HCT116 (cell line): ENCODE results near the gene ANO2.

Experiments used
- CTCF ChIP-seq, 3 experiments: fragments of 200-600 bp in 1 of 3; sonication (generic) in 1 of 3; IDR thresholded peaks in 2 of 3; conservative IDR thresholded peaks in 1 of 3; 2 replicates each; pipeline ENCODE4 v1.5.1; 2012 to 2017; ENCODE audit warnings: low read depth in 2 of 3, low read length in 2 of 3, antibody characterized with exemption in 1 of 3, borderline replicate concordance in 1 of 3, control low read depth in 1 of 3, mild to moderate bottlenecking in 1 of 3, mixed read lengths in 1 of 3, mixed run types in 1 of 3, moderate library complexity in 1 of 3; ENCODE audit not compliant: insufficient read depth in 1 of 3
- EZH2 ChIP-seq: fragments of 200-600 bp; sonication (generic); IDR thresholded peaks from 2 replicates; pipeline ENCODE4 v1.6.1; 2017; ENCODE audit warnings: antibody characterized with exemption, mixed run types
- POLR2A ChIP-seq: IDR thresholded peaks from 2 replicates; pipeline ENCODE4 v1.7.0; 2011; ENCODE audit warnings: borderline replicate concordance; ENCODE audit not compliant: insufficient read depth, insufficient read length; ENCODE audit errors: extremely low read depth
- ZNF274 ChIP-seq: fragments of 200-500 bp; sonication (Bioruptor generic); IDR thresholded peaks from 2 replicates; pipeline ENCODE4 v1.6.1; 2014; ENCODE audit warnings: mild to moderate bottlenecking, low read depth, low read length, inconsistent platforms

GRCh38 chr12:5524769-5525436 is 420.2 kb downstream of the ANO2 start:
- TF ChIP-seq POLR2A (no peak), EZH2 (no peak), CTCF (IDR thresholded peaks at IDR 0.05 in 2 of 3, conservative IDR thresholded peaks at IDR 0.05 in 1 of 3; ENCODE audit: borderline replicate concordance in 1 of 3, insufficient read depth in 1 of 3, low read depth in 2 of 3, low read length in 2 of 3) (no peak), ZNF274 (no peak)
